Natural killer cell (primary cell): ENCODE data around the gene ARSB. TPM values are rescaled to one million over a fixed set of nuclear protein-coding genes. Genes with fewer than 3 reads are reported as not detected.

ENCODE experiments used
- ATAC-seq, 3 donors: fragments of 150-1000 bp in 2 of 3; fragments of 200-7000 bp in 1 of 3; cut with Tn5 transposase; 1 replicate in 1 of 3; 2 replicates in 2 of 3; pipeline ENCODE4 v1.10.0; 2021; ENCODE audit warnings: mild to moderate bottlenecking in 2 of 3, moderate library complexity in 2 of 3
- DNase-seq, 2 donors: peaks; one replicate each; pipeline versions ENCODE4 v3.0.0 to v3.0.0-alpha.2; 2013 to 2021; ENCODE audit warnings: mixed read lengths in 1 of 2
- H3K27ac ChIP-seq: one replicate; pipeline ENCODE4 v1.5.1; 2013; ENCODE audit warnings: mild to moderate bottlenecking, low read length
- H3K27me3 ChIP-seq: one replicate; pipeline ENCODE4 v1.6.1; 2013; ENCODE audit warnings: low read length; ENCODE audit not compliant: control insufficient read depth, insufficient read depth
- H3K36me3 ChIP-seq: one replicate; pipeline ENCODE4 v1.6.1; 2013; ENCODE audit warnings: low read length; ENCODE audit not compliant: control insufficient read depth, insufficient read depth
- H3K4me1 ChIP-seq: one replicate; pipeline ENCODE4 v1.6.1; 2013; ENCODE audit warnings: low read length; ENCODE audit not compliant: control insufficient read depth, insufficient read depth
- H3K4me3 ChIP-seq: one replicate; pipeline ENCODE4 v1.5.1; 2013; ENCODE audit warnings: low read length
- H3K9me3 ChIP-seq: one replicate; pipeline ENCODE4 v1.6.1; 2013; ENCODE audit warnings: low read length; ENCODE audit not compliant: control insufficient read depth, insufficient read depth
- H3K27ac Mint-ChIP-seq, 2 donors: one replicate each; pipeline ENCODE4 v1.8.0; 2022; ENCODE audit warnings: mild to moderate bottlenecking in 2 of 2, mixed read lengths in 2 of 2, moderate library complexity in 1 of 2
- H3K27me3 Mint-ChIP-seq, 2 donors: one replicate each; pipeline ENCODE4 v1.8.0; 2022; ENCODE audit warnings: low read depth in 2 of 2, mixed read lengths in 2 of 2
- H3K36me3 Mint-ChIP-seq: one replicate; pipeline ENCODE4 v1.8.0; 2022; ENCODE audit warnings: mixed read lengths
- H3K4me1 Mint-ChIP-seq, 2 donors: one replicate each; pipeline ENCODE4 v1.8.0; 2022; ENCODE audit warnings: mixed read lengths in 2 of 2
- H3K4me3 Mint-ChIP-seq: one replicate; pipeline ENCODE4 v1.8.0; 2022; ENCODE audit warnings: mild to moderate bottlenecking, moderate library complexity, mixed read lengths
- H3K9me3 Mint-ChIP-seq, 2 donors: one replicate each; pipeline ENCODE4 v1.8.0; 2022; ENCODE audit warnings: mixed read lengths in 2 of 2
- WGBS: methylation state at CpG from one replicate; pipeline ENCODE4 v1.1.7; 2013; ENCODE audit warnings: missing lambda C conversion rate; ENCODE audit not compliant: insufficient coverage; 5-methylcytosine and 5-hydroxymethylcytosine counted together
- intact Hi-C: fragments of 100-400 bp; cut with micrococcal nuclease; formaldehyde crosslinking; loops from one replicate; pipeline ENCODE4 v1.14.2; 2022
- total RNA-seq, 4 donors: library from RNA; stranded (reverse); fragments of 120-200 nt in 1 of 4; gene quantifications; one replicate each; pipeline versions ENCODE4 v1.2.3 to v1.2.4, GENCODE V29; 2013 to 2022
- TF ChIP-seq, protein P1 (sequence below): fragments of 200-600 bp; IDR thresholded peaks from one replicate; pipeline ENCODE4 v1.8.0; 2022; ENCODE audit warnings: antibody characterized with exemption

Gene ARSB
- total RNA-seq, 3 donors from 2014 or later (not counting 1 experiment from before 2014, with no cell fraction given), result 8.6 to 12.8 (median 8.9) TPM

DNA sequence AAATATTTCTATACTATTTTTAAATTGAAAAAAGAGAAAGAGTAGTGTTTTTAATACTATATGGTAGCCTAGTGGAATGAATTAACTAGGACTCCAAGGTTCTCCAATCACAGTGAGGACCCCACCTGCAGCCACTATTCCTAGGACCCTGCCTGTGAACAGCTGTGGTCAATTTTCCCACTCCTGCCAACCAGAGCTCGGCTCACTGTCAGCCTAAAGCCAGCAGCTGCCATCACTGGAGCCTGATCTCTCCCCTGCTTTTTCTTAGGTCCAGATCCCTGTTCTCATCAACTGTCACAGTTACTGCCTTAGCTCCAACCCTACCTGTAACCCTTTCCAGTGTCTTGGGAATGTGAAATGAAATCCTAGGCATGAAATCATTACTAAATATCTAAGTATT is 25.3 kb downstream of the ARSB start:
- H3K36me3 Mint-ChIP-seq, result peaks cover 7% of the 10 kb centered on the region
- H3K4me3 Mint-ChIP-seq, result no peak overlapping the region
- DNase-seq (no peak), ATAC-seq (no peak)
- H3K27me3 ChIP-seq, result no peaks in the 10 kb centered on the region
- no peaks in the 10 kb centered on the region for H3K4me1 Mint-ChIP-seq
- H3K27ac Mint-ChIP-seq, result no peak overlapping the region
- TF ChIP-seq, protein P1, sequence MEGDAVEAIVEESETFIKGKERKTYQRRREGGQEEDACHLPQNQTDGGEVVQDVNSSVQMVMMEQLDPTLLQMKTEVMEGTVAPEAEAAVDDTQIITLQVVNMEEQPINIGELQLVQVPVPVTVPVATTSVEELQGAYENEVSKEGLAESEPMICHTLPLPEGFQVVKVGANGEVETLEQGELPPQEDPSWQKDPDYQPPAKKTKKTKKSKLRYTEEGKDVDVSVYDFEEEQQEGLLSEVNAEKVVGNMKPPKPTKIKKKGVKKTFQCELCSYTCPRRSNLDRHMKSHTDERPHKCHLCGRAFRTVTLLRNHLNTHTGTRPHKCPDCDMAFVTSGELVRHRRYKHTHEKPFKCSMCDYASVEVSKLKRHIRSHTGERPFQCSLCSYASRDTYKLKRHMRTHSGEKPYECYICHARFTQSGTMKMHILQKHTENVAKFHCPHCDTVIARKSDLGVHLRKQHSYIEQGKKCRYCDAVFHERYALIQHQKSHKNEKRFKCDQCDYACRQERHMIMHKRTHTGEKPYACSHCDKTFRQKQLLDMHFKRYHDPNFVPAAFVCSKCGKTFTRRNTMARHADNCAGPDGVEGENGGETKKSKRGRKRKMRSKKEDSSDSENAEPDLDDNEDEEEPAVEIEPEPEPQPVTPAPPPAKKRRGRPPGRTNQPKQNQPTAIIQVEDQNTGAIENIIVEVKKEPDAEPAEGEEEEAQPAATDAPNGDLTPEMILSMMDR, result no peak
- H3K4me1 ChIP-seq, result no peaks in the 10 kb centered on the region
- intact Hi-C loops, result no loop called here
- H3K27me3 Mint-ChIP-seq, result no peaks in the 10 kb centered on the region
- H3K27ac ChIP-seq, result no peak overlapping the region
- no peak overlapping the region for H3K4me3 ChIP-seq
- no peaks in the 10 kb centered on the region for H3K9me3 ChIP-seq
- peaks cover 14% of the 10 kb centered on the region for H3K36me3 ChIP-seq
- 90% methylated on average over 1 of the region's 1 CpG for WGBS
- H3K9me3 Mint-ChIP-seq, result no peaks in the 10 kb centered on the region

DNA sequence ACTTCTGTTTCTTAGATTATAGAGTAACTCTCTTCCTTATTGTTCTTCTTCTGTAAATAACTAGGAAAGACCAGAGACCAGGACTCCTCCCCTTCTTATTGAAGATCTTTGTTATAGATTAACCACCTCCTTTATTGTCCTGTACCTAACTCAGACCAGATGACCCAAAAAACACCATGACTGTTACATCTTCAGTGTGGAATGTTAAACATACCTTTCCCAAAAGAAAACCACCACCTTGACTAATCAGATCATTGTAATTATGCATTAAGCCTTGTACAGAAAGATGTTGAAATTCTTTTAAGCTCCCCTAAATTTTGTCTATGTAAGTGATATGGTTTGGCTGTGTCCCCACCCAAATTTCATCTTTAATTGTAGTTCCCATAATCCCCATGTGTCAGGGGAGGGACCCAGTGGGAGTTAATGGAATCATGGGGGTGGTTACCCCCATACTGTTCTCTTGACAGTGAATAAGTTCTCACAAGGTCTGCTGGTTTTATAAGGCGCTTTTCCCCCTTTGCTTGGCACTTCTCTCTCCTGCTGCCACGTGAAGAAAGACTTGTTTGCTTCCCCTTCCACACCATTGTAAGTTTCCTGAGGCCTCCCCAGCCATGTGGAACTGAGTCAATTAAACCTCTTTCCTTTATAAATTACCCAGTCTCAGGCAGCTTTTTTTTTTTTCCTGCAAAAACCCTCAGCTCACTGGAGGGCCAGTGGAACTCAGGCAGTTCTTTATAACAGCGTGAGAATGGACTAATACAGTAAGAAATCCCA is 26.3 kb downstream of the ARSB start:
- Histone ChIP-seq H3K36me3 (peaks cover 11% of the 10 kb centered on the region), H3K4me3 (no peak overlapping the region), H3K27me3 (no peaks in the 10 kb centered on the region), H3K4me1 (no peaks in the 10 kb centered on the region), H3K27ac (no peak overlapping the region), H3K9me3 (no peaks in the 10 kb centered on the region)
- peaks cover 2 to 3% of the 10 kb centered on the region in 2 donors for H3K4me1 Mint-ChIP-seq
- no peaks in the 10 kb centered on the region for H3K27me3 Mint-ChIP-seq
- 82% methylated on average over 3 of the region's 3 CpGs for WGBS
- no peak overlapping the region for H3K4me3 Mint-ChIP-seq
- H3K36me3 Mint-ChIP-seq, result peaks cover 7% of the 10 kb centered on the region
- ATAC-seq, result no peak
- TF ChIP-seq, protein P1, result no peak
- intact Hi-C loops, result no loop called here
- no peaks in the 10 kb centered on the region for H3K9me3 Mint-ChIP-seq
- no peak for DNase-seq
- no peak overlapping the region for H3K27ac Mint-ChIP-seq

DNA sequence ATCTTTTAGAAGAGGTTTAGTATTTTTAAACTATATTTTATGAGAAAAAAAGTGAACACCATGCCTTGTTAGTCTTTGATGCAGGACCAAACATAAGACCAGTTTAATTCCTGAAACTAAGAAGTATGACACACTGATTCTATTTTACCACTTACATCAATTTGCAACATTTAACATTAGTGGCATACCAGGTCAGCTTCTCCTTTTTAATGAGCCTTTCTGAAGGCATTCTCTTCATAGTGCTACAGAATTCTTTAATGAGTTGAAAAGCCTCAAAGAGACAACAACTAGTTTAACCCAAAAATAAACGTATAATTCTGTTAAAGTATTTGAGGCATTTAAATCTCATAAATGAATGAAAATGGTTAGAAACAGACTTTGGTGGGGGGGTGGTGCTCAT is 28.2 kb downstream of the ARSB start:
- H3K9me3 Mint-ChIP-seq, result no peaks in the 10 kb centered on the region
- TF ChIP-seq, protein P1, result no peak
- Histone ChIP-seq H3K27me3 (no peaks in the 10 kb centered on the region), H3K36me3 (peaks cover 6% of the 10 kb centered on the region), H3K9me3 (no peaks in the 10 kb centered on the region), H3K4me1 (no peaks in the 10 kb centered on the region), H3K4me3 (no peak overlapping the region), H3K27ac (no peak overlapping the region)
- WGBS, result no CpG with 5 or more reads among the region's 1 CpG
- H3K27ac Mint-ChIP-seq, result no peak overlapping the region
- intact Hi-C loops, result no loop called here
- H3K27me3 Mint-ChIP-seq, result no peaks in the 10 kb centered on the region
- no peak overlapping the region for H3K4me3 Mint-ChIP-seq
- H3K36me3 Mint-ChIP-seq, result no peaks in the 10 kb centered on the region
- H3K4me1 Mint-ChIP-seq, result peaks cover 10 to 15% of the 10 kb centered on the region in 2 donors
- DNase-seq (no peak), ATAC-seq (no peak)
